PC-3 (cell line): ENCODE measurements around the gene CSF1R.

ENCODE experiments used
- CTCF ChIP-seq: fragments of 300-600 bp; sonication (generic); conservative IDR thresholded peaks from 2 replicates; pipeline ENCODE4 v1.5.1; 2017; ENCODE audit warnings: antibody characterized with exemption, low read depth, mild to moderate bottlenecking, low read length
- EZH2 ChIP-seq: fragments of 300-600 bp; sonication (generic); IDR thresholded peaks from one replicate; pipeline ENCODE4 v1.6.1; 2017; ENCODE audit warnings: antibody characterized with exemption, mild to moderate bottlenecking, low read length; ENCODE audit not compliant: unreplicated experiment
- EZH2phosphoT487 ChIP-seq: fragments of 300-600 bp; sonication (generic); IDR thresholded peaks from 2 replicates; pipeline ENCODE4 v1.6.1; 2018; ENCODE audit warnings: mild to moderate bottlenecking, antibody characterized with exemption, low read length, borderline replicate concordance

- TF ChIP-seq EZH2 = no peak
- no peak for TF ChIP-seq CTCF
- no peak for TF ChIP-seq EZH2phosphoT487
Measured at GRCh38 chr5:150131461-150131860, 45.1 kb upstream of the CSF1R start.
